ENCODE measurements around the gene ADAM12. TPM values are rescaled to one million over a fixed set of nuclear protein-coding genes. Genes with fewer than 3 reads are reported as not detected.

Gene ADAM12
- total RNA-seq, 1 donor from 2014 or later: 18.4 TPM

GRCh38 chr10:126110489-126111180 lies 277.6 kb downstream of the ADAM12 start:
- DNase-seq: no peak
- Mint-ChIP-seq H3K27ac (ENCODE audit: unreplicated experiment) (no peak overlapping the region), H3K36me3 (ENCODE audit: unreplicated experiment) (no peaks in the 10 kb centered on the region), H3K4me3 (ENCODE audit: unreplicated experiment) (no peak overlapping the region), H3K9me3 (ENCODE audit: unreplicated experiment) (no peaks in the 10 kb centered on the region), H3K27me3 (ENCODE audit: unreplicated experiment) (peaks cover 9% of the 10 kb centered on the region), H3K4me1 (ENCODE audit: low read depth, unreplicated experiment) (peaks cover 9% of the 10 kb centered on the region)
- no peak for TF ChIP-seq CTCF (IDR thresholded peaks at IDR 0.05; ENCODE audit: partially characterized antibody, unreplicated experiment)

GRCh38 chr10:126109893-126110292 lies 278.4 kb downstream of the ADAM12 start:
- no peak for TF ChIP-seq CTCF (IDR thresholded peaks at IDR 0.05; ENCODE audit: partially characterized antibody, unreplicated experiment)
- no peaks in the 10 kb centered on the region for H3K36me3 Mint-ChIP-seq (ENCODE audit: unreplicated experiment)

GRCh38 chr10:126108693-126109092 lies 279.6 kb downstream of the ADAM12 start:
- H3K9me3 Mint-ChIP-seq (ENCODE audit: unreplicated experiment): no peaks in the 10 kb centered on the region
- H3K4me3 Mint-ChIP-seq (ENCODE audit: unreplicated experiment): no peak overlapping the region
- no peak overlapping the region for H3K27ac Mint-ChIP-seq (ENCODE audit: unreplicated experiment)
- H3K27me3 Mint-ChIP-seq (ENCODE audit: unreplicated experiment): peaks cover 8% of the 10 kb centered on the region
- TF ChIP-seq CTCF (IDR thresholded peaks at IDR 0.05; ENCODE audit: partially characterized antibody, unreplicated experiment): no peak
- H3K36me3 Mint-ChIP-seq (ENCODE audit: unreplicated experiment): no peaks in the 10 kb centered on the region
- H3K4me1 Mint-ChIP-seq (ENCODE audit: low read depth, unreplicated experiment): peaks cover 2% of the 10 kb centered on the region
- no peak for DNase-seq

More at GRCh38 chr10:126109893-126110292, 278.4 kb downstream of the ADAM12 start:
- DNase-seq: no peak
- Mint-ChIP-seq H3K27ac (ENCODE audit: unreplicated experiment) (no peak overlapping the region), H3K27me3 (ENCODE audit: unreplicated experiment) (peaks cover 9% of the 10 kb centered on the region), H3K9me3 (ENCODE audit: unreplicated experiment) (no peaks in the 10 kb centered on the region), H3K4me1 (ENCODE audit: low read depth, unreplicated experiment) (peaks cover 3% of the 10 kb centered on the region), H3K4me3 (ENCODE audit: unreplicated experiment) (no peak overlapping the region)

GRCh38 chr10:126104767-126105166 lies 283.5 kb downstream of the ADAM12 start:
- H3K36me3 Mint-ChIP-seq (ENCODE audit: unreplicated experiment): no peaks in the 10 kb centered on the region
- no peak for DNase-seq
- peaks cover 7% of the 10 kb centered on the region for H3K27me3 Mint-ChIP-seq (ENCODE audit: unreplicated experiment)
- peaks cover 2% of the 10 kb centered on the region for H3K4me1 Mint-ChIP-seq (ENCODE audit: low read depth, unreplicated experiment)
- no peaks in the 10 kb centered on the region for H3K9me3 Mint-ChIP-seq (ENCODE audit: unreplicated experiment)
- no peak overlapping the region for H3K27ac Mint-ChIP-seq (ENCODE audit: unreplicated experiment)
- no peak for TF ChIP-seq CTCF (IDR thresholded peaks at IDR 0.05; ENCODE audit: partially characterized antibody, unreplicated experiment)
- no peak overlapping the region for H3K4me3 Mint-ChIP-seq (ENCODE audit: unreplicated experiment)

- no peak for DNase-seq
- Mint-ChIP-seq H3K4me3 (ENCODE audit: unreplicated experiment) (no peak overlapping the region), H3K27ac (ENCODE audit: unreplicated experiment) (no peak overlapping the region), H3K27me3 (ENCODE audit: unreplicated experiment) (peaks cover 7% of the 10 kb centered on the region), H3K4me1 (ENCODE audit: low read depth, unreplicated experiment) (peaks cover 2% of the 10 kb centered on the region), H3K9me3 (ENCODE audit: unreplicated experiment) (no peaks in the 10 kb centered on the region), H3K36me3 (ENCODE audit: unreplicated experiment) (no peaks in the 10 kb centered on the region)
- no peak for TF ChIP-seq CTCF (IDR thresholded peaks at IDR 0.05; ENCODE audit: partially characterized antibody, unreplicated experiment)
Measured at GRCh38 chr10:126102636-126103035, 285.6 kb downstream of the ADAM12 start.

All from glutamatergic neuron (in vitro differentiated cells).